GM12873 (cell line): ENCODE results near the gene RUFY3.

Source experiments
- CTCF ChIP-seq: IDR thresholded peaks from 2 replicates; pipeline ENCODE4 v1.5.1; 2012; ENCODE audit warnings: low read depth, mild to moderate bottlenecking, moderate library complexity, low read length, control low read depth; ENCODE audit not compliant: insufficient read depth; ENCODE audit errors: missing control alignments

RUFY3 gene

GRCh38 chr4:70704215-70704930 lies 17.4 kb upstream of the RUFY3 start:
- TF ChIP-seq CTCF: peak; percentile 43

- no peak for TF ChIP-seq CTCF
Measured at GRCh38 chr4:70704931-70705182, 16.9 kb upstream of the RUFY3 start.

- TF ChIP-seq CTCF: no peak
Measured at GRCh38 chr4:70705183-70706043, 16.4 kb upstream of the RUFY3 start.

GRCh38 chr4:70706044-70706461 lies 15.7 kb upstream of the RUFY3 start:
- TF ChIP-seq CTCF: no peak

GRCh38 chr4:70706516-70706915 lies 15.2 kb upstream of the RUFY3 start:
- no peak for TF ChIP-seq CTCF

- TF ChIP-seq CTCF: no peak
Measured at GRCh38 chr4:70709611-70710205, 12.1 kb upstream of the RUFY3 start.

GRCh38 chr4:70711599-70711998 lies 10.2 kb upstream of the RUFY3 start:
- TF ChIP-seq CTCF: no peak
